NB4 (cell line): Measurements from ENCODE around the gene TLN1.

Experiments used
- MAX ChIP-seq: IDR thresholded peaks from 2 replicates; pipeline ENCODE4 v1.6.1; 2011; ENCODE audit warnings: low read depth, low read length
- MYC ChIP-seq: IDR thresholded peaks from 2 replicates; pipeline ENCODE4 v1.6.1; 2011; ENCODE audit warnings: low read depth, low read length
- POLR2A ChIP-seq: IDR thresholded peaks from 2 replicates; pipeline ENCODE4 v1.6.1; 2011; ENCODE audit warnings: mild to moderate bottlenecking; ENCODE audit not compliant: insufficient read length; ENCODE audit errors: extremely low read depth
- TF ChIP-seq, protein P1 (sequence below): IDR thresholded peaks from one replicate; pipeline ENCODE4 v1.5.1; 2012; ENCODE audit warnings: low read depth, low read length

DNA sequence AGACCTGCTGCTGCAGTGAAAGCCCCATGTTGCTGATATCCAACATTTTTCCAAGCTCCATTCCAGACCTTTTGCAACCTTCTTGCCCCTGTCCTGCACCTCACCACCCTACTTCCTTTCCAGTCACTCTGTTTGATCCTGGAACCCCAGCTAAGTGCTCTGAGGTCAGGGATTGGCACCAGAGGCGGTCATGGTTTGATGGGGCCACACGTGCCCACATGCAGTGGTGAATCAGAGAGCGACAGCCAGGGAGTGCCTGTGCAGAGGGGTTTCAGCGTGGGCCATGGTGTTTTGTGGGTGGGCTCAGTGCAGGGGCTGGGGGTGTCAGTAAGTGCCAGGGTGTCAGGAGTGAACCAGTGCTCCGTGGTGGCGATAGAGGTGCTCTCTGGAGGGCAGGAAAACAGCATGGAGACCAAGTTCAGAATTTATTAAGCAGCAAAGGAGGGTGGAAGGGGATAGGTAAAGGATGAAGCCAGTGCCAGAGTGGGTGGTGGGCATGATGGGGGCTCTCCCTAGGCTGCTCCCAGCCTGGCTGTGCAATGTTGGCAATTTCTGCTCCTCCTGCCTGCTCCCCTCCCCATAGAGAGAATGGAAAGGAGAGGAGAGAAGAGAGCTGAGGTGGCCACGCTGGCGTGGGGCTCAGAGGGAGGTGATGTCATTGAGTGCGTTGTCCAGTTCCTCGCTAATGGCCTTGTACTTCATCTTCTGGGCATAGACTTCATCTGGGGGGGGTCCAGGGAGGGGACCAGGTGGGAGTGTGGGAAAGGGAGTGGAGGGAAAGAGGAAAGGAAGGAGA, 49.3 kb downstream of the TLN1 start:
- TF ChIP-seq, protein P1, sequence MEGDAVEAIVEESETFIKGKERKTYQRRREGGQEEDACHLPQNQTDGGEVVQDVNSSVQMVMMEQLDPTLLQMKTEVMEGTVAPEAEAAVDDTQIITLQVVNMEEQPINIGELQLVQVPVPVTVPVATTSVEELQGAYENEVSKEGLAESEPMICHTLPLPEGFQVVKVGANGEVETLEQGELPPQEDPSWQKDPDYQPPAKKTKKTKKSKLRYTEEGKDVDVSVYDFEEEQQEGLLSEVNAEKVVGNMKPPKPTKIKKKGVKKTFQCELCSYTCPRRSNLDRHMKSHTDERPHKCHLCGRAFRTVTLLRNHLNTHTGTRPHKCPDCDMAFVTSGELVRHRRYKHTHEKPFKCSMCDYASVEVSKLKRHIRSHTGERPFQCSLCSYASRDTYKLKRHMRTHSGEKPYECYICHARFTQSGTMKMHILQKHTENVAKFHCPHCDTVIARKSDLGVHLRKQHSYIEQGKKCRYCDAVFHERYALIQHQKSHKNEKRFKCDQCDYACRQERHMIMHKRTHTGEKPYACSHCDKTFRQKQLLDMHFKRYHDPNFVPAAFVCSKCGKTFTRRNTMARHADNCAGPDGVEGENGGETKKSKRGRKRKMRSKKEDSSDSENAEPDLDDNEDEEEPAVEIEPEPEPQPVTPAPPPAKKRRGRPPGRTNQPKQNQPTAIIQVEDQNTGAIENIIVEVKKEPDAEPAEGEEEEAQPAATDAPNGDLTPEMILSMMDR, result no peak
- TF ChIP-seq MYC, result no peak
- TF ChIP-seq POLR2A, result no peak
- no peak for TF ChIP-seq MAX
